BE2C (cell line): ENCODE results near the gene ATP5PF.

Experiments used
- DNase-seq: peaks from one replicate; pipeline ENCODE4 v3.0.0-alpha.2; 2020
- H3K27me3 ChIP-seq: fragments of 250-450 bp; sonication (Bioruptor Pico); 2 replicates; pipeline ENCODE4 v1.5.1; 2020; ENCODE audit warnings: mild to moderate bottlenecking
- H3K36me3 ChIP-seq: fragments of 250-450 bp; sonication (Bioruptor Pico); 2 replicates; pipeline ENCODE4 v1.5.1; 2020; ENCODE audit warnings: mild to moderate bottlenecking
- H3K4me1 ChIP-seq: fragments of 250-450 bp; sonication (Bioruptor Pico); 2 replicates; pipeline ENCODE4 v1.5.1; 2020
- H3K4me3 ChIP-seq: 2 replicates; pipeline ENCODE4 v1.5.1; 2011; ENCODE audit warnings: low read depth, low read length
- H3K9me3 ChIP-seq: fragments of 250-450 bp; sonication (Bioruptor Pico); 2 replicates; pipeline ENCODE4 v1.5.1; 2020
- TF ChIP-seq, protein P1 (sequence below): IDR thresholded peaks from 2 replicates; pipeline ENCODE4 v1.5.1; 2012; ENCODE audit warnings: mild to moderate bottlenecking, low read depth, low read length

Gene ATP5PF

DNA sequence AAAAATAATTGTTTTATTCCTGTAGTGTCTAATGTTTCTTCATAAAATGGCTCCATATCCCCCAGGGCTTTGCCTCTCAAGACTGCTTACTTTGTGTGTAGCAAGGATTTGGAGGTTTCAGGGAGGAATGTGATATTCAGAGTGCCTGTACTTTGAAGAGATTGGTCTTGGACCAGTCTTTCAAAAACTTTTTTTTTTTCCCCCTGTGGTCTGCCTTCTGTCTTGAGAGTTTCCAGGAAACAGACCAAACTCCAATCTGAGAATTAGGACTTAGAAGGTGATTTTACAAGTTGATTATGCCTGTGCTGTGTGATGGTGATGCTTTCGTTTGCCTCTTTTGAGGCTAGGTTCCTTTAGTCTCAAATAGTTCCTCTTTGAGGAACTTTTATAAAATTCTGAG is 26.0 kb upstream of the ATP5PF start:
- H3K36me3 ChIP-seq: peaks cover 48% of the 10 kb centered on the region
- no peaks in the 10 kb centered on the region for H3K9me3 ChIP-seq
- no peaks in the 10 kb centered on the region for H3K4me1 ChIP-seq
- H3K27me3 ChIP-seq: no peaks in the 10 kb centered on the region
- no peak for DNase-seq
- H3K4me3 ChIP-seq: no peak overlapping the region
- TF ChIP-seq, protein P1, sequence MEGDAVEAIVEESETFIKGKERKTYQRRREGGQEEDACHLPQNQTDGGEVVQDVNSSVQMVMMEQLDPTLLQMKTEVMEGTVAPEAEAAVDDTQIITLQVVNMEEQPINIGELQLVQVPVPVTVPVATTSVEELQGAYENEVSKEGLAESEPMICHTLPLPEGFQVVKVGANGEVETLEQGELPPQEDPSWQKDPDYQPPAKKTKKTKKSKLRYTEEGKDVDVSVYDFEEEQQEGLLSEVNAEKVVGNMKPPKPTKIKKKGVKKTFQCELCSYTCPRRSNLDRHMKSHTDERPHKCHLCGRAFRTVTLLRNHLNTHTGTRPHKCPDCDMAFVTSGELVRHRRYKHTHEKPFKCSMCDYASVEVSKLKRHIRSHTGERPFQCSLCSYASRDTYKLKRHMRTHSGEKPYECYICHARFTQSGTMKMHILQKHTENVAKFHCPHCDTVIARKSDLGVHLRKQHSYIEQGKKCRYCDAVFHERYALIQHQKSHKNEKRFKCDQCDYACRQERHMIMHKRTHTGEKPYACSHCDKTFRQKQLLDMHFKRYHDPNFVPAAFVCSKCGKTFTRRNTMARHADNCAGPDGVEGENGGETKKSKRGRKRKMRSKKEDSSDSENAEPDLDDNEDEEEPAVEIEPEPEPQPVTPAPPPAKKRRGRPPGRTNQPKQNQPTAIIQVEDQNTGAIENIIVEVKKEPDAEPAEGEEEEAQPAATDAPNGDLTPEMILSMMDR: no peak

DNA sequence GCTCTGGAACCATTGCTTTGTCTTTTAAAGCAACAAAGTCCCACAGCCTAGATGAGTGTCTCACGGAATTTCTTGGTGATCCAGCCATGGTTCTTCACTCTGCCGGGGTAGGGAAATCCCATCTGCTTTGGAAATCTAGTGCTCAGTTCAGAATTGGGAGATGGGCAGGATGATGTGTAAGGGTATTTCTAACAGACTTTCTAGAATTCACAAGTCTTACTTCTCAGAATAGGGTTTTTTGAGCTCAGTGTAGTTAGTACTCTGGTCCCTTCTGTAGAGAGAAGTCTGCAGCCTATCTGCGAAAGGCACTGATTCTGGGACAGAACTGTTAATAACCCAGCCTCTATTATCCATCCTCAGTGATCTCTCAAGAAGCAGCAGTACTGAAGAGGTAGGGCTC is 25.4 kb upstream of the ATP5PF start:
- Histone ChIP-seq H3K36me3 (peaks cover 46% of the 10 kb centered on the region), H3K4me1 (no peaks in the 10 kb centered on the region), H3K4me3 (no peak overlapping the region), H3K9me3 (no peaks in the 10 kb centered on the region), H3K27me3 (no peaks in the 10 kb centered on the region)
- no peak for DNase-seq
- TF ChIP-seq, protein P1: no peak

DNA sequence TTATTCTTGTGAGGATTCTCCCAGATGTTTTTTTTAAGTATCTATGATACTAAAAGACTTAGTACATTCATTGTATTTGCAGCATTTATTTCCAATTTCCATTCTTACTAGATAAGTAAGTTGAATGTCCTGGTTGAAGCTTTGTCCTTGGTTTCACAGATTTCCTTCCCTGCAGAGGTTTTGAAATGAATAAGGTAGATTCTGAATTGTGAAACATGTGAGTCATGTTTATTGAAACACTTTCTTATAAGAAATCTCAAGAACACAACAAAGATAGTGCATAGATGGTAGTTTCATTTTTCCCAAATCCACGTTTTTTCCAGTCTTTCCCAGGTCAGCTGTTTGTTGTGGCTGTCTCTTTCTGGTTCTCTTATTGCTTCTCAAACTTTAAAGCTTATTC is 24.9 kb upstream of the ATP5PF start:
- DNase-seq: no peak
- no peaks in the 10 kb centered on the region for H3K27me3 ChIP-seq
- H3K36me3 ChIP-seq: peaks cover 46% of the 10 kb centered on the region
- H3K9me3 ChIP-seq: no peaks in the 10 kb centered on the region
- TF ChIP-seq, protein P1: no peak
- H3K4me3 ChIP-seq: no peak overlapping the region
- H3K4me1 ChIP-seq: no peaks in the 10 kb centered on the region

DNA sequence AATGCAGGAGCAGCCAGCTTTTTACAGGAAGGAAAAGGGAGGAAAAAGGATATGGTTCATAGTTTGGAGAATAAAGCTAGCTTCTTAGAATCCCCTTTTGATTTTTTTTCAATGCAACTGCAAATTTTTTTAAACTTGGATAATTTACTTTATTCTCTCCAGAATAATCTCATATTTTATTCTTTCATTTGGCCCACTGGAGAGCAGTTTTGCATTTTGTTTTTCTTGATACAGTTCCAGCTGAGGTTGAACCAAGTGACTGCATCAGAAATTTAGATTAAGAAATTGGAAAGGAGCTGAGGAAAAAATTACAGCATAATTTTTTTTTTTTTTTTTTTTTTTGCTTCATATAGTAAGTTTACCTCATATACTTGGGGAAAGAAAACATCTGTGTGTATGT is 22.8 kb upstream of the ATP5PF start:
- Histone ChIP-seq H3K4me1 (no peaks in the 10 kb centered on the region), H3K36me3 (peaks cover 45% of the 10 kb centered on the region), H3K4me3 (no peak overlapping the region), H3K9me3 (no peaks in the 10 kb centered on the region), H3K27me3 (no peaks in the 10 kb centered on the region)
- DNase-seq: no peak
- TF ChIP-seq, protein P1: no peak

DNA sequence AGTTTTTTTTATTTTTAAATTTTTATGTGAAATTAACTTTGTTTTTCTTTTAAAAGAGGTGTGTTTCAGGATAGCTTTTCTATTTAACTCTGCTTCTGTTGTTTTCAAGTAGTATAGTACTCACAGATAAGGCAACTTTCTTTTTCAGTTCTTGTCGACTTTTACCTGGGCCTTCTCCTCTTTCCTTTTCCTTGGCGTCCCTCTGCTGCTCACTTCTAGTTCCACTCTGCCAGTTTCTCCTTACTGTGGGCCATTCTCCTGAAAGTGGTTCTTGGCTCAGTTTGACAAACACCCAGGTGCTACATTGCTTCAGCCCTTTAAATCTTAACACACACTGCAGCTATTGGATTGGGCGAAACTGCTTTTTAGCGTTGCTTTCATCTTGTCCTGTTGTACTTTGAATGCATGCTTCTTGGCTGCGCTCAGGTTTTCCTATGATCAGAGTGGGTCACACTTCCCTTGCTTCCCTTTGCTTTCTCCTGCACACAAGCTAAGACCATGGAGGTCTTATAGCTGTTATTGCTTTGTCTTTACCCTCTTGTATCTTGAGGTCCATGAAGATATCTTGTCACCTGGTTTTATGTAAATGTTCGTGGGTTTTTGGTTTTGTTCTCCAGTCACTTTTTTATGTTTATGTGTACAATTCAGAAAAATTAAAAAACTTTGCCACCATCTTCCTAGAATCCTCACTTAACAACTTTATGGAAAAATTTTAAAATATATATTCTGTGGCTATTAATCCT is 21.7 kb upstream of the ATP5PF start:
- no peaks in the 10 kb centered on the region for H3K4me1 ChIP-seq
- no peak for DNase-seq
- TF ChIP-seq, protein P1: no peak
- no peaks in the 10 kb centered on the region for H3K27me3 ChIP-seq
- H3K4me3 ChIP-seq: no peak overlapping the region
- no peaks in the 10 kb centered on the region for H3K9me3 ChIP-seq
- peaks cover 49% of the 10 kb centered on the region for H3K36me3 ChIP-seq

DNA sequence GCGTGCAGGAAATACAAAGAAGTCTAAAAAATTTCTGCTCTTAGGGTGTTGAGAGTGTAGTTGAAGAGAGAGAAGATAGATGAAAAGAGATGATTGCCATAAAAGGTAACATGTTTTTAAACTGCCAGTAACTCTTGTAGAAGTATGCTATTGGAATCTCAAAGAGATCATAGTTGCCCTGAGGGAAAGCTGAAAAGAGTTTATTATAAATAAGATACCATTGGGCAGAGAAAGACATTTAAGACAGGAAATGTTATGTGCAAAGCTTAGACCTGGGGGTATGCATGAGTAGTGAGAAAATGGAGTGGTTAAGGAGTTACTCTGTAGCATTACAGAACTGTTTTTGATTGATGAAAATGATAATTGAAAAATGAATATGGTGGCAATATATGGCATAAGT is 17.7 kb upstream of the ATP5PF start:
- Histone ChIP-seq H3K9me3 (no peaks in the 10 kb centered on the region), H3K36me3 (peaks cover 42% of the 10 kb centered on the region), H3K4me1 (no peaks in the 10 kb centered on the region; the same call in 1 of the 2 replicates), H3K27me3 (no peaks in the 10 kb centered on the region), H3K4me3 (no peak overlapping the region)
- TF ChIP-seq, protein P1: no peak
- no peak for DNase-seq
